OCI-LY1 (cell line): ENCODE measurements around the gene MYF6.

Source experiments
- H2AFZ ChIP-seq: fragments of 200-600 bp; sonication (generic), shearing (Covaris generic); 2 replicates; pipeline ENCODE4 v1.6.0; 2014; ENCODE audit warnings: antibody characterized with exemption, mild to moderate bottlenecking, low read length
- H3F3A ChIP-seq: fragments of 200-600 bp; sonication (generic), shearing (Covaris generic); 2 replicates; pipeline ENCODE4 v1.6.0; 2014; ENCODE audit warnings: mild to moderate bottlenecking, antibody characterized with exemption, low read length, moderate library complexity; ENCODE audit not compliant: insufficient read depth
- H3K27ac ChIP-seq: fragments of 200-600 bp; sonication (generic); 2 replicates; pipeline ENCODE4 v1.5.1; 2014; ENCODE audit warnings: low read length, mixed run types, mild to moderate bottlenecking, low read depth; ENCODE audit not compliant: poor library complexity, severe bottlenecking
- H3K27me3 ChIP-seq: fragments of 200-600 bp; sonication (generic); 2 replicates; pipeline ENCODE4 v1.6.0; 2014; ENCODE audit warnings: antibody characterized with exemption, mild to moderate bottlenecking, low read length, moderate library complexity; ENCODE audit not compliant: insufficient read depth
- H3K36me3 ChIP-seq: fragments of 200-600 bp; sonication (generic); 2 replicates; pipeline ENCODE4 v1.6.1; 2014; ENCODE audit warnings: mild to moderate bottlenecking, antibody characterized with exemption, low read length, moderate library complexity, mixed read lengths; ENCODE audit not compliant: insufficient read depth
- H3K4me1 ChIP-seq: fragments of 200-600 bp; sonication (generic); 2 replicates; pipeline ENCODE4 v1.5.1; 2014; ENCODE audit warnings: mild to moderate bottlenecking, low read length, moderate library complexity; ENCODE audit not compliant: insufficient read depth, severe bottlenecking
- H3K4me2 ChIP-seq: fragments of 200-600 bp; sonication (generic), shearing (Covaris generic); 2 replicates; pipeline ENCODE4 v1.6.1; 2014; ENCODE audit warnings: low read length
- H3K4me3 ChIP-seq: fragments of 200-600 bp; sonication (generic); 2 replicates; pipeline ENCODE4 v1.5.1; 2014; ENCODE audit warnings: low read length, low read depth, mild to moderate bottlenecking, mixed read lengths; ENCODE audit not compliant: poor library complexity, severe bottlenecking
- H3K79me2 ChIP-seq: fragments of 200-600 bp; shearing (Covaris generic); 2 replicates; pipeline ENCODE4 v1.6.1; 2016; ENCODE audit warnings: mixed run types, low read length, mixed read lengths; ENCODE audit not compliant: insufficient read depth
- H3K9ac ChIP-seq: fragments of 200-600 bp; sonication (generic), shearing (Covaris generic); 2 replicates; pipeline ENCODE4 v1.6.1; 2014; ENCODE audit warnings: mild to moderate bottlenecking, low read length, mixed read lengths
- H3K9me2 ChIP-seq: fragments of 200-600 bp; sonication (generic), shearing (Covaris generic); 2 replicates; pipeline ENCODE4 v1.6.1; 2014; ENCODE audit warnings: low read depth, mild to moderate bottlenecking, low read length, mixed read lengths
- H3K9me3 ChIP-seq: fragments of 200-600 bp; shearing (Covaris generic); 2 replicates; pipeline ENCODE4 v1.6.1; 2014; ENCODE audit warnings: low read length, mixed read lengths
- H4K20me1 ChIP-seq: fragments of 200-600 bp; sonication (generic), shearing (Covaris generic); 2 replicates; pipeline ENCODE4 v1.6.0; 2016; ENCODE audit warnings: mild to moderate bottlenecking, low read length; ENCODE audit not compliant: insufficient read depth
- EZH2 ChIP-seq: fragments of 200-600 bp; sonication (generic), shearing (Covaris generic); IDR thresholded peaks from 2 replicates; pipeline ENCODE4 v1.8.0; 2017; ENCODE audit warnings: borderline replicate concordance, mixed run types, mild to moderate bottlenecking, antibody characterized with exemption, low read length, moderate library complexity, mixed read lengths
- TF ChIP-seq, protein P1 (sequence below): fragments of 200-600 bp; sonication (generic), shearing (Covaris generic); IDR thresholded peaks from 2 replicates; pipeline ENCODE4 v1.5.1; 2017; ENCODE audit warnings: mild to moderate bottlenecking, antibody characterized with exemption, low read length, moderate library complexity, mixed read lengths

Gene MYF6

GRCh38 chr12:80681786-80682185 is 25.6 kb upstream of the MYF6 start:
- H3F3A ChIP-seq = no peaks in the 10 kb centered on the region
- H3K36me3 ChIP-seq = no peaks in the 10 kb centered on the region
- H3K9me2 ChIP-seq = no peaks in the 10 kb centered on the region
- no peaks in the 10 kb centered on the region for H3K4me1 ChIP-seq
- H2AFZ ChIP-seq = no peak overlapping the region
- H3K79me2 ChIP-seq = no peaks in the 10 kb centered on the region
- no peak overlapping the region for H3K9ac ChIP-seq
- no peak overlapping the region for H3K4me3 ChIP-seq
- H4K20me1 ChIP-seq = no peaks in the 10 kb centered on the region
- no peaks in the 10 kb centered on the region for H3K27me3 ChIP-seq
- TF ChIP-seq, protein P1, sequence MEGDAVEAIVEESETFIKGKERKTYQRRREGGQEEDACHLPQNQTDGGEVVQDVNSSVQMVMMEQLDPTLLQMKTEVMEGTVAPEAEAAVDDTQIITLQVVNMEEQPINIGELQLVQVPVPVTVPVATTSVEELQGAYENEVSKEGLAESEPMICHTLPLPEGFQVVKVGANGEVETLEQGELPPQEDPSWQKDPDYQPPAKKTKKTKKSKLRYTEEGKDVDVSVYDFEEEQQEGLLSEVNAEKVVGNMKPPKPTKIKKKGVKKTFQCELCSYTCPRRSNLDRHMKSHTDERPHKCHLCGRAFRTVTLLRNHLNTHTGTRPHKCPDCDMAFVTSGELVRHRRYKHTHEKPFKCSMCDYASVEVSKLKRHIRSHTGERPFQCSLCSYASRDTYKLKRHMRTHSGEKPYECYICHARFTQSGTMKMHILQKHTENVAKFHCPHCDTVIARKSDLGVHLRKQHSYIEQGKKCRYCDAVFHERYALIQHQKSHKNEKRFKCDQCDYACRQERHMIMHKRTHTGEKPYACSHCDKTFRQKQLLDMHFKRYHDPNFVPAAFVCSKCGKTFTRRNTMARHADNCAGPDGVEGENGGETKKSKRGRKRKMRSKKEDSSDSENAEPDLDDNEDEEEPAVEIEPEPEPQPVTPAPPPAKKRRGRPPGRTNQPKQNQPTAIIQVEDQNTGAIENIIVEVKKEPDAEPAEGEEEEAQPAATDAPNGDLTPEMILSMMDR = no peak
- TF ChIP-seq EZH2 = no peak
- H3K9me3 ChIP-seq = no peaks in the 10 kb centered on the region
- H3K27ac ChIP-seq = no peak overlapping the region
- H3K4me2 ChIP-seq = no peak overlapping the region

DNA sequence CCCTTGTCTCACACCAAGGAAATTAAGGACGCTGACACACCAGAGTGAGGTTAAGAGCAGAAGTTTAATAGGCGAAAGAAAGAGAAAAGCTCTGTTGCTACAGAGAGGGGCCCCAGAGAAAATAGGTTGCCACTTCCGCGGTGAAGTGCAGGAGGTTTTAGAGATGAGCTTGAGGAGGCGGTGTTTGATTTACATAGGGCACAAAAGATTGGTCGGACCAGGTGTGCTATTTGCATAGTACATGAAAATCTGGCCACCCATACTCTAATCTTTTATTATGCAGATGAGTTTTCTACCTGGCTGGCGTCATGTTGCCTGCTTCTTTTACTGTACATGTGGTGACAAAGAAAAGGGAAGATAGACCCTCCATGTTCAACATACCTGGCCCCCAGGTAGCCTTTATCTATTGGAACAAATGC is 23.3 kb upstream of the MYF6 start:
- Histone ChIP-seq H4K20me1 (no peaks in the 10 kb centered on the region), H3K4me1 (no peaks in the 10 kb centered on the region), H3K27me3 (no peaks in the 10 kb centered on the region), H3K4me2 (no peak overlapping the region), H3K9me3 (no peaks in the 10 kb centered on the region), H3K79me2 (no peaks in the 10 kb centered on the region), H3K4me3 (no peak overlapping the region), H3K27ac (no peak overlapping the region), H3K9me2 (no peaks in the 10 kb centered on the region), H2AFZ (no peak overlapping the region), H3K9ac (no peak overlapping the region), H3F3A (no peaks in the 10 kb centered on the region), H3K36me3 (no peaks in the 10 kb centered on the region)
- TF ChIP-seq EZH2 = no peak
- TF ChIP-seq, protein P1 = no peak

DNA sequence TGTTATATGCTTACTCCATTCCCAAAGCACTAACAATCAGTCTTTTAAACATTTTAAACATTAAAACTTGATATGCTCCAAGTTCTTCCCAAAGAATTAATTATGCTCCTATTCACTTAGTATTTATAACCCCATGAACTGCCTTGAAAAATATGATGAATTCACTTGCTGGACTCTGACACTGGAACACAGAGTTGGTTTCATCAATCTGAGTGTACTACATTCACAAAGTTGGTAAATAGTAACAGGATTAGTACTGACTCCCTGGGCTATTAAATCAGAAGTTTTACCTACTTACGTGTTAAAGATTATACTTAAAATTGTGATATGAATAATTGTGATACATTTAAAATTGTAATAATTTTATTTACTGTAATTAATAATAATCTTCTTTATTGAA is 17.3 kb upstream of the MYF6 start:
- H3K79me2 ChIP-seq = no peaks in the 10 kb centered on the region
- H3K9me2 ChIP-seq = no peaks in the 10 kb centered on the region
- no peaks in the 10 kb centered on the region for H4K20me1 ChIP-seq
- H3K4me1 ChIP-seq = no peaks in the 10 kb centered on the region
- no peaks in the 10 kb centered on the region for H3K36me3 ChIP-seq
- no peak overlapping the region for H3K9ac ChIP-seq
- no peak overlapping the region for H3K27ac ChIP-seq
- H3K9me3 ChIP-seq = no peaks in the 10 kb centered on the region
- TF ChIP-seq, protein P1 = no peak
- no peak for TF ChIP-seq EZH2
- no peak overlapping the region for H3K4me3 ChIP-seq
- no peaks in the 10 kb centered on the region for H3F3A ChIP-seq
- H3K4me2 ChIP-seq = no peak overlapping the region
- H2AFZ ChIP-seq = no peak overlapping the region
- H3K27me3 ChIP-seq = no peaks in the 10 kb centered on the region
